Activated T-cell treated with anti-CD3 and anti-CD28 coated beads for 48 hours (primary cell): Measurements from ENCODE around the gene NIT1.

Experiments used
- DNase-seq: peaks from one replicate; pipeline ENCODE4 v3.0.0-alpha.2; 2020; ENCODE audit warnings: low read depth

Gene NIT1

GRCh38 chr1:161117759-161118581 is at the start of gene NIT1, which contains the start of gene PFDN2:
TSS of gene NIT1 (plus strand) at chr1:161118105. CDS start at chr1:161118177, 72 bp downstream.
TSS of gene PFDN2 (minus strand) at chr1:161118037. CDS start at chr1:161118026, 11 bp downstream.
- DNase-seq = peak; percentile 87

DNA sequence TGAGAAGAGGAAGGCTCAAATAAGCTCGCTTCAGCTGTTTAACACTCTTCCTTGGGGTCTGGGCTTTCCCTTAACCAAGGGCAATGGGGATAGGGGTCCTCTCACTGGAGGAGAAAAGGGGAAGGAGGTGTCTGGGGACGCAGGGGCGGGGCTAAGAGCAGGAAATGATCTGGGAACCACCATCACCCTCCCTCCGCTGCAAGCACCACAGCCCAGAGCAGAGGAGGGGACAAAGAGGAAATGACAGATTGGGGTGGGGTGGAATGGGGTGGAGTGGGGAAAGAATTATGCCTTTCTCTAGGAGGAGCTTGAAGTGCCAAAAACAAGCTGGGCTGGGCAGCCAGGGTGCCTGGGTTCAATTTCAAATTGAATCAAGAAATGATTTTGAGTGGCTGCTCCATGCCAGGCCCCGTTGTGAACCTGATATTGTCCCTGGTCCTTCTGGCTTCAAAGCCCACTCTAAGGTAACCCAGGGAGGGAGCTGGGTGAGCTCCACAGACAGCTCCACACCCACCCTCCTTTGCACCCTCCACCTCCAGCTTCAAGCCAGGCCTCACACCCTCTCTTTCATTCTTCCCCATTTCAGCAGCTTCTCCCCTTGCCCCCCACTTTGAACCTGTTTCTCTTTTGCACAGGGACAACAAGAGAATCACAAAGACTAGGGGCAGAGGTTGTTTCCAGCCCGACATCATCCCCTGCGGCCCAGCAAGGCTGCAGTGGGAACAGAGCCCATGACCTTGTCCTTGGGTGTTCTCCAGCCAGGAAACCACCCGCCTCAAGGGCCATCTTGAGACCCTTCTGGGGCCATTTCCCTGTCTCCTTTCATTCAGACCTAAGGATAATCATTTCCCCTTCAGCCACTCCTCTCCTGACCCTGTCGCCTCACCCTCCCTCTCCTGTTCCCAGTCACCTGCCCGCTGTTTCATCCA is 49.3 kb upstream of the NIT1 start:
- DNase-seq = peak; percentile 76

- DNase-seq = no peak
These were observed 48.7 kb upstream of the NIT1 start for GRCh38 chr1:161069241-161069640.

DNA sequence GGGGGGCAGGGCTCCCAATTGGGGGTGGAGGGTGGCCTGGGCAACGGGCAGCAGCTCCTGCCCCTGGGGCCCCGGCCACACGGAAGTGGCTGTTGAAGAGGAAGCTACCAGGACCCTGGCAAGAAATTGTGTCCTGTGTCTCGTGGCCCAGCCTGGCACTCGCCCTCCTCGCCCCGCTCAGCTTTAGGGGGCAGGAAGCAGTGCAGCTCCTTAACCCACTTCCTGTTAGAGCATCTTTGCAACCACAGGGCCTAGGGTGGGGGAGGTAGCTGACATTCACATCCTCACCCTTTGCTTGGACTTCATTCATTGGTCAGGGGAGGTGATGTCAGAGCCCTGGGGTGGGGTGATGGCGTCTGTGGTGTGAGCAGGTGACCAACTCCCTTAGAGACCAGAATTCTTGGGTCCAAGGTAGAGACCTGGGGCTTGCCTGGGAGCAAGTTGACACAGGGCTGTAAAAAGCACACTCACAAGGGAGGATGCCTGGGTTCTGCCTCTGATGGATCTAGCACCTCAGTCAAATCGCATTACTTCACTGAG is 48.1 kb upstream of the NIT1 start, which contains the start of gene ARHGAP30:
ARHGAP30 (minus strand) TSS at position 161 of the 540 bp plus-strand sequence. CDS start 267 bp downstream, outside the sequence.
- DNase-seq = peak; percentile 76

DNA sequence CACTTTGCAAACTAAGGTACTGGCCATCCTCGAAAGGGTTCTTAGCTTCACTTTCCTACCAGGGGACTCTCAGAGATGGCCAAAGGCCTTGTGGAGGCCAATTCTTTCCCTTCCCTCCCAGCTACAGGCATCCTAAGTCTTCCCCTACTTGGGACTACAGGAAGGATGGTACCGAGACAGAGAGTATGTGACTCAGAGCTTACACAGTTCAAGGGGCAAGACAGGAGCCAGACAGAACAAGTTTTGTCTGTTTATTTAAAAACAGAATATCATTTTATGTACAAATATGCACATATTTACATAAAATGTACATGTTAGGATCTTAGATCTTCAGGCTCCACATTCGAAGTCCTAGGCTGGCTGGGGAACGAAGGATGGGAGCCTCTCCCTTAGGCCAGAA is 47.1 kb upstream of the NIT1 start:
- no peak for DNase-seq

DNA sequence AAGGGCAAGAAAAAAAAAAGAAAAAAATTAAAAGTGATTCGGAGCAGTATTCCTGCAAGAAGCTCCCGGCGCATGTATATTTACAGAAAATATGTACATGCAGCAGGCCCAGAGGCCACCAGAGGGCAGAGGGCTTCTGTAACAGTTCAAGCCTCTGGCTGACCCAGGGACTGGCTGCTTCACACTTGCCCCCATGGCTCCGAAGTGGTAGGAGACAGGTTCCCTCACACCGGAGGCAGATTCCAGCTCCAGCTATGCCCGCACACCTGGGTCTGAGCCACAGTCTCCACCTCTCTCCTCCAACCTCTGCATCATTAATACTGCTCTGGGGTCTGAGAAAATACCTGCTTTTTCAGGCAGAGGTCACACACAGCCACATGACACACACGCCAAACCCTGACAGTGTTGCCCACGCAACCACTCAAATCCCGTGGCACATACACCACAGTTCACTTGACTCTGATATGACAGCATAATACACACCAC is 46.0 kb upstream of the NIT1 start:
- DNase-seq = no peak

DNA sequence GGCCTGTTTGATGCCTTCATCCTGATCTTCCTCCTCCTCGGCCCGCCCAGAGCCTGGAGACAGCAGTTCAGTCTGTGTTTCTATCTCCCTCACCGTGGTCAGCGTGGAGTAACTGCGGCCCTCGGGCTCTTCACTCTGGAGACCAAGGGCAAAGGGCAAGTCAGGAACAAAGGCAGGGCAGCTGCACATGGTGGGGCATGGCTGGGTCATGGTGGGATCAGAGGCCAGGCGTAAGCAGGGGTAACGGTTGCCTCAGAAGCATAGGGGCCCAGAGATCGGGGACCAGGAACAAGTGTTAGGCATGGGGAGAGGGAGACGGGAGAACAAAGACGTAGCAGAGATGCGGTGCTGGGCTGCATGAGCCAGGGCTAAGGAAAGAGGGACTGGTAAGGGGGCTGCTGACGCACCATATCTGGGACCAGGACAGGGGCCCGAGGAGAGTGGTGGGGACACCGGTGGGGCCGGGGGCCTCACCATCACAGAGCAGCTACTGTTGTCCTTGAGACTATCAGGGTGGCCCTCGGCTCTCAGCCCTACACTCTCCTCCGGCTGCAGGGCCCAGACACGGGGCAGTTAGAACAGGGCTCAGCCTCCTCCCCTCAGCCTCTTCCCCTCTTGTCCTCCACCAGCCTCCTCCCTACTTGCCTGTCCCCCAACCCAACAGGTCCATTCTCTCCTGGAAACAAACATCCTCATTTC is 45.0 kb upstream of the NIT1 start:
- DNase-seq = no peak

DNA sequence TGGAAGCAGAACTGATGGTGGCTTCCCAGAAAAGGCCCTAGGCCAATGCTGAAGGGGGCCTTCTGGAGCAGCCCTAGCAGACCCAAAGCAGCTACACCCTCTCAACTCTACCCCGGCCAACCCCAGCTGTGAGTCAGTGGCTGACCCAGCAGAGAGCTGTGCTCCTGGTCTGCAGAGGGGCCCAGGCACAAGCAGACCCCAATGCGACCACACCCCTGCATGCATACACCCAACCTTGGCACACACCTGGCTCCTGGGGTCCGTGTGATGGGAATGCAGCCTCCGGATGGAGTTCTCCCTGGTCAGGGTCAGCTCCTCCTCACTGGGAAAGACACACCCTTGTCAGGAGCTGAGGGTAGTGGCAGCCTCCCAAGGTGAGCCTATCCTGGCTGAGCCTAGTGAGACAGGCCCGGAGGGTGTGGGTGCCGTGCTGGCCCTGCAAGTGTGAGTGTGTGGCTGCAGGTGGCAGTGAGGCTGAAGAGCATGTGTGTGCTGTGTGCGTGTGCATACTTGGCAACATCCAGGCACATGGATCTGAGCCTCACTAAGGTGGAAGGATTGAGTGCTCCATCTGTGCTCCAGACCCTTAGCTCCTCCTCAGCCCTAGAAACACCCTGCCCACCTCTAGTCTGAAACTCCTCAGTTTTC is 44.3 kb upstream of the NIT1 start:
- DNase-seq = no peak

GRCh38 chr1:161074676-161075368 is 43.1 kb upstream of the NIT1 start:
- no peak for DNase-seq

- no peak for DNase-seq
These were observed 41.5 kb upstream of the NIT1 start for GRCh38 chr1:161076410-161076809.

DNA sequence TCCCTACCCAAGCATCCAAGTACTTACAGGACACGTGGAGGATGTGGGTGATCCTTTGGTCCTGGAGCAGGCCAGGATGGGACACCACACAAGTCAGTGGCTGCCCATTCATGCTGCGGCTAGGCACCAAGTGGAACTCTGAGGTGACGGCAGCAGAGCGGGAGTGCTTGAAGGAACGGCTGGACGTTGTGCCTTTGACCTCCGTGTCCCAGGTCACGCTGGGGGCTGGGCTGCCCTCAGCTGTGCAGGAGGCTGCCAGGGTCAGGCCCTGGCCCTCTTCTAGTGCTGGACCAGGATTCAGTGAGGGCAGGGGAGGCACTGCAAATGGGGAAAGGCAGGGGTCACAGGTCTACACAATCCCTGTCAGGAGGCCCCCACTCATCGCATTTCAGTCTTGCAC is 40.5 kb upstream of the NIT1 start:
- no peak for DNase-seq

DNA sequence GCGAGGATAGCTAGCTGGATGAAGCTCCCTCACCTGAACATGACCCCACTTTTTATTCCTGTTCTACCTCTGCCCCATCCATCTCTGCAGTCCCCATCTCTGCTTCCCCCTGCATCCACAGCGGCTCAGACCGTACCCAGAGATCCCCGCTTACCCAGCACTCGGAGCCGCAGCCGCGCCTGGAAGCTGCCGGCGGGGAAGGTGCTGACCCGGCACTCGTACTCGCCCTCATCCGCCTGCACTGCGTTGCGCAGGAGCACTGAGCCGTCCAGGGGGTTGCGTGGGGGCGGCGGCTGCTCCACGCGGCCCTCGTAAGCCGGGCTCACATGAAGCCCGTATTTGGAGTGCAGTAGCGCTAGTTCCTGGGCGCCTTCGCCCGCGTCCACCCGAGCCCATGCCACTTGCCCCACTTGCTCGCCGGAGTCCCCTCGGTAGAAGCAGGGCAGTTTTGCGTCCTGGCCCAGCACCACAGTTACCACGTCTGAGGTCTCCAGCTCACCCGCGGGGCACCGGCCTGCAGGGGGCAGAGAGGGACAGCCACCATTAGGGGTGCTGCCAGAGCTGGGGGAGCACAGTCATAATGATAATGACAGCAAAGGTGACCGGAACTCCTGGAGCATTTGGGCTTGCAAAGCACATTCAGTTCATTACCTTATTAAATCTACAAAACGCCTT is 38.3 kb upstream of the NIT1 start:
- DNase-seq = no peak

GRCh38 chr1:161080441-161081405 is 37.2 kb upstream of the NIT1 start:
- no peak for DNase-seq

DNA sequence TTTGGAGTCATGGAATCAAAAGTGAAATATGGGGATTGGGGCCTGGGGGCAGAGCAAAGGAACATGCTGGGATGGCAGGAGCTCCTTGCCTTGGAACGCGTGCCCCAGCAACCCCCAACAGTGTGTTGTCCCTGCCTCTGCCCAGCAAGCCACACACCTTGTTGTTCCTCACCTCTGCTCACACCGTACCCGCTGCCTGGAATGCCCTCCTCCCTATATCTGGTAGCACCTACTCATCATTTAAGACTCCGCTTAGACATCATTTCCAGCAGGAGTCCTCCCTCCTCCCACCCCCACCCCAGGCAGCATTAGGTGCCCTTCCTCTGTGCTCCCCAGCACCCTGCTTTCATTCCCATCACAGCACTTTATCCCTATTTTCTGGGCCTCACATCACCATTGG is 36.4 kb upstream of the NIT1 start:
- DNase-seq = no peak

DNA sequence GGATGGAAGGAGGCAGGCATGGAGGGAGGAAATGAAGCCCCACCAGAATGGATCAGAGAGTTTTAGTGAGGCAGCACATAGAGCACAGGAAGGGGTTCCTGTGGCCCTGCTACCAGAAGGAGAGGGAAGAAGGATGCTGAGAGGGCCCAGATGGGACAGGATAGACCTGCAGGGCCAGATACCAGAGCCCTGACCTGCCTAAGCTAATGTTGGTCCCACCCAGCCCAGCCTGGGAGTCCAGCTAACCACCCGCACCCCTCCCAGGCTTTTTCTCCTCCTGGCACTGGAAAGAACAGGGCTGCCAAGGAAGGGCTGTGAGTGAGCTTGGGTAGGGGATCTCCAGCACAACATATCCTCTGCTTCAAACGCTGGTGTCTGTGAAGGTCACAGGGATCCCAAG is 35.4 kb upstream of the NIT1 start:
- no peak for DNase-seq

DNA sequence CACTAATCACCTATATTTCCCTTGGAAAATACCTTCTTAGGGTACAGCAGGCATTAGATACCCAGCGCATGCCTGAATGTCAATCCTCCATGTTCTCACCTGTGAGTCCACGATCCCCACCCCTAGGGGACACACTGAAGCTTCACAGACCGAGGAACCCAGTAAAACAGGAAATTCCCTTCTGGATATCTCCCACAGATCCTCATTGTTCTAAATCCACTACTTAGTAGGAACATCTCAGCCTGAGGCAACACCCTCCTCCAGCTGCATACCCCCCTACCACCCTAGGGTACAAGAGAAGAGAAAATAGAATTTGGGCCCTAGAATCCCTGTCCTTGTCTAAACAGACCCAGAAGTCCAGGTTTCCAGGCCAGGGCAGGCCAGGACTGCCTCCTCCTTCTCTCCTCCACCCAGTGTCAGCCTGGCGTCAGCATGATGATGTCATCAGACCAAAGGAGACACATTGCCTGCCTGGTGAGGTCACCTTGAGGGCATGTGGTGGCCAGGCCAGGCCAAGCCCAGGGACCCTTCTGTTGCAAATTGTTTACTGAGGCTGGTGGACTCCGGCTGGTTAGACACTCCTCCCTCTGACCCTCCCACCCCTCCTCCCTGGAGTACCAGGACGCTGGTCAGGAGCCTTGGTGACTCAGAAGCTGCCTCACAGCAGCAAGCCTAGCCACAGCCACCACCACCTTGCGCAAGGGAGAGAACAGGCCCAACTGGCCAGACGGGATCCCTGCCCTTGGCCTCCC is 34.7 kb upstream of the NIT1 start:
- no peak for DNase-seq

GRCh38 chr1:161083748-161084596 is 33.9 kb upstream of the NIT1 start:
- DNase-seq = no peak
